IPS-15b (cell line): ENCODE measurements around the gene RTN4RL1.

Experiments used
- H3K27me3 ChIP-seq: one replicate; pipeline ENCODE4 v1.6.1; 2013; ENCODE audit warnings: low read length; ENCODE audit not compliant: control insufficient read depth, insufficient read depth
- H3K36me3 ChIP-seq: one replicate; pipeline ENCODE4 v1.6.1; 2013; ENCODE audit warnings: low read length; ENCODE audit not compliant: control insufficient read depth, insufficient read depth
- H3K4me1 ChIP-seq: one replicate; pipeline ENCODE4 v1.6.1; 2013; ENCODE audit warnings: mild to moderate bottlenecking, low read length; ENCODE audit not compliant: control insufficient read depth, insufficient read depth
- H3K4me3 ChIP-seq: one replicate; pipeline ENCODE4 v1.5.1; 2013; ENCODE audit warnings: low read depth, low read length
- H3K9ac ChIP-seq: one replicate; pipeline ENCODE4 v1.6.1; 2013; ENCODE audit warnings: low read depth, mild to moderate bottlenecking, low read length
- H3K9me3 ChIP-seq: one replicate; pipeline ENCODE4 v1.6.1; 2013; ENCODE audit warnings: mild to moderate bottlenecking, low read length; ENCODE audit not compliant: control insufficient read depth, insufficient read depth

Gene RTN4RL1

DNA sequence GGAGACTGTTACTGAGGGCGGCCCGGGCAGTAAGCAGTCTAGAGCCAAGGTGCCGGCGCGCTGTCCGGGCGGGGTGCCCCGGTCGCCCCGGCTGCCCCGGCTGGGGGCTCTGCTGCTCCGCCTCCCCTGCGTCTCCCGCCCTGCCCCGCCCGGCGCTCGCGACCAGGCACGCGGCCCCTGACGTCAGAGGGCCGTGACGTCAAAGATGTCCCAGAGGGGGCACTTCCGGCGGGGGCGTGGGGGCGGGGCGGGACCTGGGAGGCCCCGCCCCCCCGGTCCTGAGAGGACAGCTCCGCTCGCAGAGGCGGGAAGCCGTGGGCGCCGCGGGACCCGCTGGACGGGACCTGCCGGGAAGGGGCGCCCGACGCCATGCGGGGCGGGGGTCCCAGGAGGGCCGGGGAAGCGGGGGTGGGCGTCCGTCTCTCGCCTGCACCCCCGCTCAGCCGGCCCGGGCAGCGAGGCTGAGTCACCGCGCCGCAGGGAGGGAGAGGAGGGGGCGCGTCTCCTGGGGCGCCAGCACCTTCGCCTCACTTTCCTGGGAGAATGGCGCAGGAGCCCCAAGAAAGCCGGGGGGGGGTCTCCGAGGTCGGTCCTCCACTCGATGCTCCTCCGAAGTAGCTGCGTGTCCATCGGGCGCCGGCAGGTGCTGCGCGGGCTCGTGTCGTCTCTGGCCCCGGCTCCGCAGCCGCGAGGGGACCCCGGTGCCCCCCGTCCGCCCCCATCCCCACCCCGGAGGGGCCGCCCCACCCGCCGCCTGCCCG, 25.3 kb upstream of the RTN4RL1 start:
- Histone ChIP-seq H3K4me3 (peak overlapping the region; percentile 32), H3K9ac (no peak overlapping the region), H3K27me3 (peaks cover 56% of the 10 kb centered on the region), H3K9me3 (no peaks in the 10 kb centered on the region), H3K36me3 (no peaks in the 10 kb centered on the region), H3K4me1 (no peaks in the 10 kb centered on the region)

DNA sequence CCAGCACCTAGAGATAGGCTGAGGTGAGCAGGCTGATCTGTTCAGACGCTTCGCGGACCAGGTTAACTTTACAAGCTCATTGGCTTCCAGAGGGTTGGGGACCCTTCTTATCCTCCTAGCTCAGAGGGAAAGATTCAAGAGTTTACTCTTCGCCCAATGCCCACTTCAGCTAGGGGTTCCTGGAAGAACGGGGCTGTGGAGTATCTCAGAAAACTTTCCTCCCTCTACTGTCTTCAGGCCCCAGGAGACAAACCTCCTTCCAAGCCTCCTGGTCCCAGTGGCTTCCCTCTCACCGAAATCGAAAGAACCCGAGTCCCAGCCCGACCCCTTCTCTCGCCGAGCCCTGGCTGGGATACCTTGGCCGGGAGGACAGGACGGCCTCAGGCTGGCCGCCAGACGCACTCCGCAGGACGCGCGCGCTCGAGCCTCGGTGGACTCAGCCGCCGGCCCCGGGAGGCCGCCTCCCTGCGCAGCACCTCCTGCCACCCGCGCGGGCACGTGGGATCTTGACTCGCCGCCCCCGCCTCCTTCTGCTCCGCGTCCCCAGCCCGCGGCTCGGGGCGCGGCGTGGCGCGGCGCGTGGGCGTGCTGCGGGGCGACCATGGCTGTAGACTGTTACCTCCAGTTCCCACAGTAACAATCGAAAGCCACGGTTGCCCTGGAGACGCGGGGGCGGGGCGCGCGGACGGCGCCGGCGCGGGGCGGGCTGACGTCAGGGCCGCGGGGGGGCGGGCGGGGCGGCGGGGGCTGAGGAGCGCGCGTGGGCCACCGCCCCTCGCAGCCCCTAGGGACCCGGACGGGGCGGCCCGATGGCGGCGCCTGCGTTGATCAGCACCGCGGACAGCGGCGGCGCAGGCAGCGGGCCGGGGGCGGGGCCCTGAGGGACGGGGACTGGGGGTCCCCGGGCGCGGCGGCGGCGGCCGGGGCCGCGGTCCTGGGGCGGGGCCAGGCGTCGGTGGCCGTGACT, 24.5 kb upstream of the RTN4RL1 start:
- Histone ChIP-seq H3K4me1 (no peaks in the 10 kb centered on the region), H3K9me3 (no peaks in the 10 kb centered on the region), H3K4me3 (peak overlapping the region; percentile 32), H3K9ac (no peak overlapping the region), H3K27me3 (peaks cover 54% of the 10 kb centered on the region), H3K36me3 (no peaks in the 10 kb centered on the region)

DNA sequence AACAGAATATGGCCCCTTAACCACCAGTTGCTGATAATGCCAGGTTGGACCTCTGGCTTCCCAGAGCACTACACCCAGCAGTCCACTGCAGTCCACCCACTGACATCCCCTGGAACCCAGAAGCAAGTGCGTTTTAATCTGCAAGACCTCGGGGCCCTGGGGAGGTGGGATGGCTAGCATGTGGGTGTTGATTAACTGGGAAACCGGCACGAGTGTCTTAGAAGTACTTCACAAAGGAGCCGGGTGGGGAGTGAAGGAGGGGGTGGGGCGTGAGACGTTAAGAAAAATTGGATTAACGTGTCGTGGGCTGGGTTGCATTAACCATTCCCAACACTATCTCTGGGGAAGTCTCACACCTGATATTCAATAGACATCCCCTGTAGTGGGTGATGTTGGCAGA, 23.7 kb upstream of the RTN4RL1 start:
- H3K4me3 ChIP-seq = no peak overlapping the region
- no peak overlapping the region for H3K9ac ChIP-seq
- no peaks in the 10 kb centered on the region for H3K4me1 ChIP-seq
- peaks cover 46% of the 10 kb centered on the region for H3K27me3 ChIP-seq
- no peaks in the 10 kb centered on the region for H3K9me3 ChIP-seq
- no peaks in the 10 kb centered on the region for H3K36me3 ChIP-seq

DNA sequence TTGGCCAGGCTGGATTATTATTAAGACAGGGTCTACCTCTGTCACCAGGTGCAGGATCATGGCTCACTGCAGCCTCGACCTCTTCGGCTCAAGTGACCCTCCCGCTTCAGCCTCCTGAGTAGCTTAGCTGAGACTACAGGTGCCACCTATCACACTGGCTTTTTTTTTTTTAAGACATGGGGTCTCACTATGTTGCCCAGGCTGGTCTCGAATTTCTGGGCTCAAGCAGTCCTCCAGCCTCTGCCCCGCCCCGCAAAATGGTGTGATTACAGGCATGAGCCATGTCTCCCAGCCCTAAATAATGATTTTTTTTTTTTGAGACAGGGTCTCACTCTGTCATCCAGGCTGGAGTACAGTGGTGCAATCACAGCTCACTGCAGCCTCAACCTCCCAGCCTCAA, 22.5 kb upstream of the RTN4RL1 start:
- Histone ChIP-seq H3K27me3 (peaks cover 37% of the 10 kb centered on the region), H3K4me1 (no peaks in the 10 kb centered on the region)

DNA sequence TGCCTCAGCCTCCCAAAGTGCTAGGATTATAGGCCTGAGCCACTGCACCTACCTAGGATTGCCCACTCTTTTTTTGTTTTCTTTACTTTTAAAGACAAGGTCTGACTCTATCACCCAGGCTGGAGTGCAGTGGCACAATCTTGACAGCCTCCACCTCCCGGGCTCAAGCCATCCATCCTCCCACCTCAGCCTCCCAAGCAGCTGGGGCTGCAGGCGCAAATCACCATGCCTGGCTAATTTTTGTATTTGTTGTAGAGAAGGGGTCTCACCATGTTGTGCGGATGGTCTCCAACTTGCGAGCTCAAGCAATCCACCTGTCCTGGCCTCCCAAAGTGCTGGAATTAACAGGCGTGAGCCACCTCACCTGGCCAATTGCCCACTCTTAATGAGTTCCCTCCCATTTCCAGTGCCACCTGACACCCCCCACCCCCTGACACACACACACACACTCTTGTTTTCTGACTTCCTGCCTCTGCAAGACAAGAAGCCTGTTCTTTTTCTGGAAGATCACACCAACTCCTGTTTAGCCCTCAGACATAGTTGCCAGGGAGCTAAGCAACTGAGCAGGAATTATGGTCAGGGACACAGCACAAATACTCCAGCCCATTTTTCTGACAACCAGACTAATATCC, 19.2 kb upstream of the RTN4RL1 start:
- Histone ChIP-seq H3K9me3 (no peaks in the 10 kb centered on the region), H3K9ac (no peak overlapping the region), H3K36me3 (no peaks in the 10 kb centered on the region), H3K27me3 (peaks cover 26% of the 10 kb centered on the region), H3K4me3 (no peak overlapping the region), H3K4me1 (no peaks in the 10 kb centered on the region)

More for the DNA sequence above, 22.5 kb upstream of the RTN4RL1 start:
- H3K9ac ChIP-seq = no peak overlapping the region
- no peak overlapping the region for H3K4me3 ChIP-seq
- H3K36me3 ChIP-seq = no peaks in the 10 kb centered on the region
- H3K9me3 ChIP-seq = no peaks in the 10 kb centered on the region

DNA sequence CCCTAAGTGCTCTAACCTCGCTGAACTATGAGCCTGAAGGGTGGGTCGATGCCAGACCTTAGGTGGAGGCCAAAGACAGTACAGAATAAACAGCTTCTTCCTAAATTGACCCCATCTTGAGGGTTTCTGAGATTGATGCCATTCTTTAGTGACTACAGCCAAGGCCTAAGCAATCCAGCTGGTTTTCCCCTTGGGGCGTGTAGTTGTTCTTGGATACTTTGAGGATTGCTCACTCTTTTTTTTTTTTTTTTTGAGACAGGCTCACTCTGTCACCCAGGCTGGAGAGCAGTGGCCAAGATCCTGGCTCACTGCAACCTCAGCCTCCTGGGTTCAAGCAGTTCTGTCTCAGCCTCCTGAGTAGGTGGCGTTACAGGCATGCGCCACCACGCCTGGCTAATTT, 18.7 kb upstream of the RTN4RL1 start:
- no peak overlapping the region for H3K4me3 ChIP-seq
- peaks cover 20% of the 10 kb centered on the region for H3K27me3 ChIP-seq

DNA sequence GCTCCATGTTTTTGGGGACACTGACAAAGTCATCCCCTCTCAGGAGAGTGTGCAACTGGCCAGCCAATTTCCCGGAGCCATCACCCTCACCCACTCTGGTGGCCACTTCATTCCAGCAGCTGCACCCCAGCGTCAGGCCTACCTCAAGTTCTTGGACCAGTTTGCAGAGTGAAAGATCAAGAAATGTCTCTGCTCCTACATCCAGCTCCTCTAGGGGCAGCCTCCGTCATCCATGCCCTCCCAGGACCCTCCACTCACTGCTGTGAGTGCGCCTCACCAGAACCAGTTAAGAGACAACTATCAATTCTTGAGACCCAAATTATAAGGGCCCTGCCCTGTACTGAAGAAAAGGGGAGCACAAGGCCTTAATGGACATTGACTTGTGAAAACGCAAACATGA, 17.8 kb upstream of the RTN4RL1 start:
- no peaks in the 10 kb centered on the region for H3K4me1 ChIP-seq
- H3K9me3 ChIP-seq = no peaks in the 10 kb centered on the region
- H3K9ac ChIP-seq = no peak overlapping the region
- peak overlapping the region; percentile 91 for H3K4me3 ChIP-seq
- no peaks in the 10 kb centered on the region for H3K36me3 ChIP-seq
- peaks cover 12% of the 10 kb centered on the region for H3K27me3 ChIP-seq

More for the DNA sequence above, 18.7 kb upstream of the RTN4RL1 start:
- H3K9me3 ChIP-seq = no peaks in the 10 kb centered on the region
- H3K4me1 ChIP-seq = no peaks in the 10 kb centered on the region
- H3K9ac ChIP-seq = no peak overlapping the region
- H3K36me3 ChIP-seq = no peaks in the 10 kb centered on the region

DNA sequence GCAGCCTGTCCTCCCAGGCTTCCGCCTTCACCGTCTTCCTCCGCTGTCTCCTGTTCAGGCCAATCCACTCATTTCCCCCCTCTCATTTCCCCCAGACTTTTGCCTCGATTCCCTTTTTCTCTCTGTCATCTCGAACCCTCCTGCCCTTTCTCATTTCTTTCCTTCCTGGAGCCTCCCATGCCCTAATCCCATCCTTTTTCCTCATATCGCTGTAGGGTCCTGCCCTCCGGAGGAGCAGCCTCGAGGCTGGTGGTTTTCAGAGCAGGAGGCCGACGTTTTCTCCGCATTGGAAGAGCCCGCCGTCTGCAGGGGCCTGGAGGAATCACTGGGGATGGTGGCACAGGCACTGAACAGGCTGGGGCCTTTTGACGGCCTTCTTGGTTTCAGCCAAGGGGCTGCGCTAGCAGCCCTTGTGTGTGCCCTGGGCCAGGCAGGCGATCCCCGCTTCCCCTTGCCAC, 17.3 kb upstream of the RTN4RL1 start:
- peak overlapping the region; percentile 79 for H3K9ac ChIP-seq
- peak overlapping the region; percentile 91 for H3K4me3 ChIP-seq
- no peaks in the 10 kb centered on the region for H3K4me1 ChIP-seq
- no peaks in the 10 kb centered on the region for H3K36me3 ChIP-seq
- H3K27me3 ChIP-seq = peaks cover 7% of the 10 kb centered on the region
- H3K9me3 ChIP-seq = no peaks in the 10 kb centered on the region

DNA sequence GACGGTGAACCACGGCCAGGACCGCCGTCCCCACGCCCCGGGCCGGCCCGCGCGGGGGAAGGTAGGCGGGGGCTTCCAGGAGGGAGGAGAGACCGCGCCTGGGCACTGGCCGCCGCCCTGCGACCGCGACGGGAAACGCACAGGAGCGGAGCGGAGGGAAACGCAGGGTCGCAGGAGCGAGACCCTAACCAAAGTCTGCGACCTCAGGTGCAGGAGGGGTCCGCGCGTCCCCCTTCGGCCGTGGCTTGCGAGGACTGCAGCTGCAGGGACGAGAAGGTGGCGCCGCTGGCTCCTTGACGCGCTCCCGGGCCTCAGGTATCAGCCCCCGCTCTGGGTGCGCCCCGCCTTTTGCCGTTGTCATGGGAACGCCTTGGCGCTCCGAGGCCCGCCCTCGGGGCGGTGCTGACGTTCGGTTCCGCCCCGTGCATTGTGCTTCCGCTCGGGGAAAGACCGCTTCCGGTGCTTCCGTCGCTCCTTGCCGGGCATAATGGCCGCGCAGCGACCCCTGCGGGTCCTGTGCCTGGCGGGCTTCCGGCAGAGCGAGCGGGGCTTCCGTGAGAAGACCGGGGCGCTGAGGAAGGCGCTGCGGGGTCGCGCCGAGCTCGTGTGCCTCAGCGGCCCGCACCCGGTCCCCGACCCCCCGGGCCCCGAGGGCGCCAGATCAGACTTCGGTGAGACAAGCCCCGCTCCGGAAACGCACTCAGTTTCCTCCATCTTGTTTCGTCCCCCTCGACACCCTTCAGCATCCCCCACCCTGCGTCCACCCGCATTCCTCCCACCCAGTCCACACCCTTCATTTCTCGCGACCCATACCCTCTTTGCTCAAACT, 16.6 kb upstream of the RTN4RL1 start, which contains the start of gene OVCA2:
TSS of gene OVCA2 (plus strand) at position 462 of the 829 bp plus-strand sequence. CDS start at position 488, 26 bp downstream.
- Histone ChIP-seq H3K4me1 (no peaks in the 10 kb centered on the region), H3K9ac (peak within 1 kb of the TSS; percentile 79), H3K9me3 (no peaks in the 10 kb centered on the region), H3K36me3 (no peaks in the 10 kb centered on the region), H3K27me3 (peaks cover 5% of the 10 kb centered on the region), H3K4me3 (peak within 1 kb of the TSS; percentile 91)

DNA sequence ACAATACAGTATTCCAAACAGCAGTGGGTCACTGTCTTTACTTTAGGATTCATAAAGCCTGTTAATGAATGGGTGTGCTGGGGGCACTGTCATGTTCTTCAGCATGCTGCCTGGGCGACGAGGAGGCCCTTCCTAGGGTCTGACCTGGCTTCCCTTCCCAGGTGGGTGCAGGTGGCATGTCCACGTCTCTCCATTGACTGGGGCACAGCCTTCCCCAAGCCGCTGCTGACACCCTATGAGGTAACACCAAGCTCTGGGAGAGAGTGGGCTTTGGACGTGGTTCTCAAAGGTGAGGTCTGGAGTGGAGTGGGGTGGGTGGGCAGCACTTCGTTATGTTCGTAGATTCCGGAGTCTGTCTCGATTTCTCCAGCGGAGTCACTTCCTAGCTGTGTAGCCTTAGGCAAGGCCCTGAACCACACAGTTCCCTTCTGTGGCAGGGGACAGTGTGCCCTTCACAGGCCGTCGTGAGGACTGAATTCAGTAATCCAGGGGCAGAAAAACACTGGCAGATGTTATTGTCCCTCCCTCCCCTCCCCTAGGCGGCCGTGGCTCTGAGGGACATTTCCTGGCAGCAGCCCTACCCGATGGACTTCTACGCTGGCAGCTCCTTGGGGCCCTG, 15.9 kb upstream of the RTN4RL1 start:
- Histone ChIP-seq H3K27me3 (peaks cover 5% of the 10 kb centered on the region), H3K9ac (no peak overlapping the region), H3K4me1 (no peaks in the 10 kb centered on the region), H3K4me3 (peak overlapping the region; percentile 91), H3K36me3 (peaks cover 4% of the 10 kb centered on the region), H3K9me3 (no peaks in the 10 kb centered on the region)
